Measurements from ENCODE around the gene HMGCR. TPM values are rescaled to one million over a fixed set of nuclear protein-coding genes. Genes with fewer than 3 reads are reported as not detected.

Gene HMGCR
- total RNA-seq = 165 and 233 TPM in 2 replicates

GRCh38 chr5:75336615-75337336 lies at the start of gene HMGCR:
Gene HMGCR (plus strand): TSS chr5:75337220. CDS start chr5:75342606, 5,386 bp downstream.

Other genes with a start within 250 kb of the HMGCR start
- gene ANKRD31, start 100.3 kb upstream of the HMGCR start, total RNA-seq = under 0.01 and 0.20 TPM in 2 replicates
- 24.0 and 31.2 TPM in 2 replicates for gene CERT1, start 174.4 kb downstream of the HMGCR start, total RNA-seq
- 29.4 and 33.4 TPM in 2 replicates for gene POLK, start 174.7 kb downstream of the HMGCR start, total RNA-seq

All from subcutaneous preadipocyte (primary cell).